HCT116 (cell line): ENCODE data around the gene GMDS. TPM values are rescaled to one million over a fixed set of nuclear protein-coding genes. Genes with fewer than 3 reads are reported as not detected.

ENCODE experiments used
- ATAC-seq: fragments of 200-7000 bp; cut with Tn5 transposase; 2 replicates; pipeline ENCODE4 v1.9.1; 2020; ENCODE audit warnings: mild to moderate bottlenecking, moderate library complexity
- BruUV-seq: library from RNA; stranded (reverse); fragments of 400-500 nt; replicated peaks from 2 replicates; lab custom pipeline; 2021; lab: Mats Ljungman, UMichigan
- CTCF ChIA-PET: fragments of 300-600 bp; sonication (Branson Sonifier 250); formaldehyde crosslinking; loops from one replicate; lab custom pipeline; 2021; ENCODE audit warnings: antibody characterized with exemption; lab: Charles Lee
- POLR2A ChIA-PET: fragments of 300-600, 350-600 bp; sonication (Branson Sonifier 250); formaldehyde crosslinking; loops from one replicate; lab custom pipeline; 2021; ENCODE audit warnings: antibody characterized with exemption; lab: Charles Lee
- RAD21 ChIA-PET, 2 experiments: fragments of 300-600 bp; sonication (Branson Sonifier 250); formaldehyde crosslinking; loops; one replicate each; lab custom pipeline; 2023; ENCODE audit warnings: low total read pairs in 2 of 2; ENCODE audit not compliant: uncharacterized antibody in 2 of 2, unreplicated experiment in 2 of 2, low non-redundant PET in 1 of 2; lab: Charles Lee
- DNase-seq: peaks from one replicate; pipeline ENCODE4 v3.0.0-alpha.2; 2010; ENCODE audit warnings: low read depth, low spot score
- H2AFZ ChIP-seq: fragments of 200-600 bp; shearing (Covaris generic), sonication (generic); 2 replicates; pipeline ENCODE4 v1.6.1; 2017; ENCODE audit warnings: low read depth, mixed run types, mixed read lengths, antibody characterized with exemption, low read length; ENCODE audit not compliant: poor library complexity, severe bottlenecking
- H3K27ac ChIP-seq: 2 replicates; pipeline ENCODE4 v1.5.1; 2012; ENCODE audit warnings: low read depth, low read length
- H3K27me3 ChIP-seq: fragments of 200-600 bp; sonication (generic); 2 replicates; pipeline ENCODE4 v1.6.1; 2016; ENCODE audit warnings: mixed run types, low read length, mixed read lengths; ENCODE audit not compliant: insufficient read depth
- H3K36me3 ChIP-seq, 2 experiments: fragments of 200-500 bp in 1 of 2; fragments of 200-600 bp in 1 of 2; sonication (Bioruptor generic) in 1 of 2; sonication (generic) in 1 of 2; 2 replicates each; pipeline versions ENCODE4 v1.5.1 to v1.6.1; 2014 to 2016; ENCODE audit warnings: low read length in 2 of 2, inconsistent platforms in 1 of 2, mixed read lengths in 1 of 2, mixed run types in 1 of 2; ENCODE audit not compliant: insufficient read depth in 2 of 2, control insufficient read depth in 1 of 2
- H3K4me1 ChIP-seq, 2 experiments: fragments of 200-600 bp in 1 of 2; sonication (generic) in 1 of 2; 2 replicates each; pipeline versions ENCODE4 v1.5.1 to v1.6.1; 2012 to 2017; ENCODE audit warnings: low read length in 2 of 2, inconsistent platforms in 1 of 2, mild to moderate bottlenecking in 1 of 2, mixed read lengths in 1 of 2, mixed run types in 1 of 2, moderate library complexity in 1 of 2; ENCODE audit not compliant: insufficient read depth in 2 of 2, control insufficient read depth in 1 of 2
- H3K4me2 ChIP-seq: fragments of 200-600 bp; sonication (generic); 2 replicates; pipeline ENCODE4 v1.6.1; 2017; ENCODE audit warnings: mixed run types, low read length, mixed read lengths
- H3K4me3 ChIP-seq, 2 experiments: fragments of 200-600 bp in 1 of 2; sonication (generic) in 1 of 2; replicated peaks in 1 of 2; 2 replicates each; pipeline ENCODE4 v1.5.1; 2011 to 2016; ENCODE audit warnings: low read length in 2 of 2, control low read depth in 1 of 2, low read depth in 1 of 2, mild to moderate bottlenecking in 1 of 2, mixed read lengths in 1 of 2, mixed run types in 1 of 2
- H3K79me2 ChIP-seq: fragments of 200-600 bp; sonication (generic); 2 replicates; pipeline ENCODE4 v1.6.1; 2017; ENCODE audit warnings: mild to moderate bottlenecking, mixed run types, low read length, moderate library complexity, mixed read lengths; ENCODE audit not compliant: insufficient read depth
- H3K9ac ChIP-seq: fragments of 200-600 bp; sonication (generic); 2 replicates; pipeline ENCODE4 v1.6.1; 2016; ENCODE audit warnings: low read length, mixed read lengths
- H3K9me2 ChIP-seq: fragments of 200-600 bp; sonication (generic), shearing (Covaris generic); 2 replicates; pipeline ENCODE4 v1.6.1; 2017; ENCODE audit warnings: mixed run types, mild to moderate bottlenecking, moderate library complexity; ENCODE audit not compliant: insufficient read depth
- H3K9me3 ChIP-seq, 2 experiments: fragments of 200-500 bp in 1 of 2; fragments of 200-600 bp in 1 of 2; sonication (Bioruptor generic) in 1 of 2; sonication (generic) in 1 of 2; 2 replicates each; pipeline ENCODE4 v1.6.1; 2014 to 2017; ENCODE audit warnings: low read length in 2 of 2, mixed read lengths in 2 of 2, inconsistent platforms in 1 of 2, low read depth in 1 of 2, mild to moderate bottlenecking in 1 of 2, mixed run types in 1 of 2, moderate library complexity in 1 of 2; ENCODE audit not compliant: control insufficient read depth in 1 of 2, insufficient read depth in 1 of 2
- H4K20me1 ChIP-seq: fragments of 200-600 bp; sonication (generic), shearing (Covaris generic); 2 replicates; pipeline ENCODE4 v1.6.1; 2017; ENCODE audit warnings: mixed run types, mild to moderate bottlenecking, moderate library complexity; ENCODE audit not compliant: insufficient read depth
- CBX3 ChIP-seq: IDR thresholded peaks from 2 replicates; pipeline ENCODE4 v1.6.1; 2012; ENCODE audit warnings: low read depth
- EGR1 ChIP-seq: IDR thresholded peaks from 2 replicates; pipeline ENCODE4 v1.6.1; 2012; ENCODE audit warnings: low read depth
- ELF1 ChIP-seq: IDR thresholded peaks from 2 replicates; pipeline ENCODE4 v1.6.1; 2012; ENCODE audit warnings: low read depth, borderline replicate concordance
- EZH2 ChIP-seq: fragments of 200-600 bp; sonication (generic); IDR thresholded peaks from 2 replicates; pipeline ENCODE4 v1.6.1; 2017; ENCODE audit warnings: antibody characterized with exemption, mixed run types
- FOSL1 ChIP-seq: IDR thresholded peaks from 2 replicates; pipeline ENCODE4 v1.6.1; 2012; ENCODE audit warnings: low read depth
- MAX ChIP-seq: IDR thresholded peaks from 2 replicates; pipeline ENCODE4 v1.6.1; 2012
- POLR2AphosphoS5 ChIP-seq: IDR thresholded peaks from 2 replicates; pipeline ENCODE4 v1.6.1; 2011; ENCODE audit warnings: mild to moderate bottlenecking, low read depth, low read length, moderate library complexity
- RAD21 ChIP-seq: IDR thresholded peaks from 2 replicates; pipeline ENCODE4 v1.6.1; 2012; ENCODE audit warnings: low read depth, mild to moderate bottlenecking
- SIN3A ChIP-seq: IDR thresholded peaks from 2 replicates; pipeline ENCODE4 v1.6.1; 2012; ENCODE audit warnings: low read depth
- SP1 ChIP-seq: IDR thresholded peaks from 2 replicates; pipeline ENCODE4 v1.6.1; 2012; ENCODE audit warnings: low read depth
- YY1 ChIP-seq: IDR thresholded peaks from 2 replicates; pipeline ENCODE4 v1.6.1; 2011; ENCODE audit warnings: low read length, low read depth, moderate library complexity, mild to moderate bottlenecking; ENCODE audit not compliant: insufficient replicate concordance; ENCODE audit errors: extremely low read depth
- ZBTB33 ChIP-seq: IDR thresholded peaks from 2 replicates; pipeline ENCODE4 v1.6.1; 2011; ENCODE audit warnings: mild to moderate bottlenecking, low read length, moderate library complexity; ENCODE audit not compliant: insufficient replicate concordance; ENCODE audit errors: extremely low read depth
- ZFX ChIP-seq: fragments of 450-650 bp; IDR thresholded peaks from 2 replicates; pipeline ENCODE4 v1.6.1; 2017
- ZNF274 ChIP-seq: fragments of 200-500 bp; sonication (Bioruptor generic); IDR thresholded peaks from 2 replicates; pipeline ENCODE4 v1.6.1; 2014; ENCODE audit warnings: mild to moderate bottlenecking, low read depth, low read length, inconsistent platforms
- intact Hi-C: fragments of 100-400 bp; cut with micrococcal nuclease; formaldehyde crosslinking; loops from 2 replicates; pipeline ENCODE4 v1.10.0; 2022
- total RNA-seq: library from RNA; stranded (reverse); gene quantifications from one replicate; pipeline ENCODE4 v1.2.1, GENCODE V29; 2021; ENCODE audit not compliant: unreplicated experiment
- TF ChIP-seq, protein P1 (sequence below): IDR thresholded peaks from 2 replicates; pipeline ENCODE4 v1.6.1; 2012
- TF ChIP-seq, protein P2 (sequence below), 3 experiments: fragments of 200-600 bp in 1 of 3; sonication (generic) in 1 of 3; IDR thresholded peaks in 2 of 3; conservative IDR thresholded peaks in 1 of 3; 2 replicates each; pipeline ENCODE4 v1.5.1; 2012 to 2017; ENCODE audit warnings: low read depth in 2 of 3, low read length in 2 of 3, antibody characterized with exemption in 1 of 3, borderline replicate concordance in 1 of 3, control low read depth in 1 of 3, mild to moderate bottlenecking in 1 of 3, mixed read lengths in 1 of 3, mixed run types in 1 of 3, moderate library complexity in 1 of 3; ENCODE audit not compliant: insufficient read depth in 1 of 3

Gene GMDS
- total RNA-seq, 1 experiment from 2014 or later: 34.4 TPM

- H3K27me3 ChIP-seq: no peaks in the 10 kb centered on the region
- H3K4me2 ChIP-seq: no peak overlapping the region
- intact Hi-C loops: no loop called here
- H3K9me3 ChIP-seq: no peaks in the 10 kb centered on the region
- no peaks in the 10 kb centered on the region for H3K79me2 ChIP-seq
- ChIA-PET RAD21 (no interaction called here), POLR2A (no interaction called here), CTCF (no interaction called here)
- DNase-seq (no peak), ATAC-seq (no peak)
- no peak overlapping the region for H3K27ac ChIP-seq
- TF ChIP-seq SIN3A (no peak), ZBTB33 (no peak), EGR1 (no peak), FOSL1 (no peak), ELF1 (no peak), EZH2 (no peak), ZFX (no peak), SP1 (no peak), MAX (no peak)
- TF ChIP-seq, protein P1, sequence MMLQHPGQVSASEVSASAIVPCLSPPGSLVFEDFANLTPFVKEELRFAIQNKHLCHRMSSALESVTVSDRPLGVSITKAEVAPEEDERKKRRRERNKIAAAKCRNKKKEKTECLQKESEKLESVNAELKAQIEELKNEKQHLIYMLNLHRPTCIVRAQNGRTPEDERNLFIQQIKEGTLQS: no peak
- no peaks in the 10 kb centered on the region for H3K9me2 ChIP-seq
- no peak overlapping the region for H3K4me3 ChIP-seq
- peaks cover 2 to 6% of the 10 kb centered on the region in 2 experiments; a peak in 2 of 4 replicates for H3K4me1 ChIP-seq
- H2AFZ ChIP-seq: no peak overlapping the region
- BruUV-seq: no TSS peak
- H4K20me1 ChIP-seq: no peaks in the 10 kb centered on the region
- H3K9ac ChIP-seq: no peak overlapping the region
- H3K36me3 ChIP-seq: no peaks in the 10 kb centered on the region
These were observed 484.5 kb downstream of the GMDS start for GRCh38 chr6:1760876-1761275.

DNA sequence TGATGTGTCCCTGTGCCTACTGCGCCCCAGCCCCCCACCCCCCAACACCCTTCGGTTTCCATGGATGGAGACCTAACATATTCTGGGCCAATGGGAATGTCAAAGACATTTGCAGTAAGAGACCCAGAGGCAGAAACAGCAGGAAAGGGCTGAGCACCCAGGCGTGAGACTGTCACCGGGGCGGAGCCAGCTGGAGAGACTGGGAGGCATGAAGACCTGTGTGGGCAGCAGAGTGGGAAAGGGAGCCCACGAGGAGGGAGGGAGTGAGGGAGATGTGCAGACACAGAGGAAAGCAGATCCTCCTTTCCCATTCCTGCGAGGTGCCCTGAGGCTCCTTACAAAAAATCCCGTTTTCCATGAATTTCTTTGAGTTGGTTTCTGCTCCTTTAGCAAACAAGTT, 485.5 kb downstream of the GMDS start:
- no peak overlapping the region for H2AFZ ChIP-seq
- no peak overlapping the region for H3K27ac ChIP-seq
- no peaks in the 10 kb centered on the region for H4K20me1 ChIP-seq
- RAD21 ChIA-PET: no interaction called here
- H3K79me2 ChIP-seq: no peaks in the 10 kb centered on the region
- H3K4me3 ChIP-seq: no peak overlapping the region
- no peak for DNase-seq
- TF ChIP-seq CBX3 (no peak), POLR2AphosphoS5 (no peak), SIN3A (no peak), RAD21 (no peak), YY1 (no peak), EGR1 (no peak), ZNF274 (no peak)
- TF ChIP-seq, protein P2, sequence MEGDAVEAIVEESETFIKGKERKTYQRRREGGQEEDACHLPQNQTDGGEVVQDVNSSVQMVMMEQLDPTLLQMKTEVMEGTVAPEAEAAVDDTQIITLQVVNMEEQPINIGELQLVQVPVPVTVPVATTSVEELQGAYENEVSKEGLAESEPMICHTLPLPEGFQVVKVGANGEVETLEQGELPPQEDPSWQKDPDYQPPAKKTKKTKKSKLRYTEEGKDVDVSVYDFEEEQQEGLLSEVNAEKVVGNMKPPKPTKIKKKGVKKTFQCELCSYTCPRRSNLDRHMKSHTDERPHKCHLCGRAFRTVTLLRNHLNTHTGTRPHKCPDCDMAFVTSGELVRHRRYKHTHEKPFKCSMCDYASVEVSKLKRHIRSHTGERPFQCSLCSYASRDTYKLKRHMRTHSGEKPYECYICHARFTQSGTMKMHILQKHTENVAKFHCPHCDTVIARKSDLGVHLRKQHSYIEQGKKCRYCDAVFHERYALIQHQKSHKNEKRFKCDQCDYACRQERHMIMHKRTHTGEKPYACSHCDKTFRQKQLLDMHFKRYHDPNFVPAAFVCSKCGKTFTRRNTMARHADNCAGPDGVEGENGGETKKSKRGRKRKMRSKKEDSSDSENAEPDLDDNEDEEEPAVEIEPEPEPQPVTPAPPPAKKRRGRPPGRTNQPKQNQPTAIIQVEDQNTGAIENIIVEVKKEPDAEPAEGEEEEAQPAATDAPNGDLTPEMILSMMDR (IDR thresholded peaks at IDR 0.05 in 2 of 3, conservative IDR thresholded peaks at IDR 0.05 in 1 of 3; ENCODE audit: borderline replicate concordance in 1 of 3, insufficient read depth in 1 of 3, low read depth in 2 of 3, low read length in 2 of 3): no peak
- ATAC-seq: no peak
- H3K4me1 ChIP-seq: peaks cover 2 to 6% of the 10 kb centered on the region in 2 experiments; a peak in 2 of 4 replicates
- H3K9me3 ChIP-seq: no peaks in the 10 kb centered on the region
- H3K9me2 ChIP-seq: no peaks in the 10 kb centered on the region
- no peaks in the 10 kb centered on the region for H3K36me3 ChIP-seq
- no peak overlapping the region for H3K9ac ChIP-seq
- CTCF ChIA-PET: no interaction called here
- intact Hi-C loops: no loop called here
- BruUV-seq: no TSS peak
- POLR2A ChIA-PET: no interaction called here
- H3K27me3 ChIP-seq: no peaks in the 10 kb centered on the region
- H3K4me2 ChIP-seq: no peak overlapping the region
